GM18907 (cell line): ENCODE results near the gene MKRN2OS.
"Not testable (repeated sequence)": the region's sequence is repeated elsewhere in the genome, so short reads cannot be mapped to it uniquely, and the experiment has no call there.

Experiments used
- ATAC-seq: cut with Tn5 transposase; IDR thresholded peaks from one replicate; pipeline ENCODE4 v1.9.1; 2021; ENCODE audit warnings: mild to moderate bottlenecking, moderate library complexity; ENCODE audit not compliant: unreplicated experiment

The MKRN2OS gene

DNA sequence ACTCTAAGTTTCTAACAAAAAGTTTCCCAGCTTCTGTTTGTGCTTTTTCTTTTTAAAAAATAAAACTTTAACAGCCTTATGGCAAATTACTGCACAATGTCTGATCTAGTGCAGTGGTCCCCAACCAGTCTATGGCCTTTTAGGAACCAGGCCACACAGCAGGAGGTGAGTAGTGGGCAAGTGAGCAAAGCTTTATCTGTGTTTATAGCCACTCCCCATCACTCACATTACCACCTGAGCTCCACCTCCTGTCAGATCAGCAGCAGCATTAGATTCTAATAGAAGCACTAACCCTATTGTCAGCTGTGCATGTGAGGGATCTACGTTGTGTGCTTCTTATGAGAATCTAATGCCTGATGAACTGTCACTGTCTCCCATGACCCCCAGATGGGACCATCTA, 17.2 kb upstream of the MKRN2OS start:
- ATAC-seq = no peak

GRCh38 chr3:12561397-12561796, 16.1 kb upstream of the MKRN2OS start:
- no peak for ATAC-seq

- no peak for ATAC-seq
These were observed 15.3 kb upstream of the MKRN2OS start for GRCh38 chr3:12560505-12561190.

- no peak for ATAC-seq
These were observed 14.2 kb upstream of the MKRN2OS start for GRCh38 chr3:12559520-12559919.

DNA sequence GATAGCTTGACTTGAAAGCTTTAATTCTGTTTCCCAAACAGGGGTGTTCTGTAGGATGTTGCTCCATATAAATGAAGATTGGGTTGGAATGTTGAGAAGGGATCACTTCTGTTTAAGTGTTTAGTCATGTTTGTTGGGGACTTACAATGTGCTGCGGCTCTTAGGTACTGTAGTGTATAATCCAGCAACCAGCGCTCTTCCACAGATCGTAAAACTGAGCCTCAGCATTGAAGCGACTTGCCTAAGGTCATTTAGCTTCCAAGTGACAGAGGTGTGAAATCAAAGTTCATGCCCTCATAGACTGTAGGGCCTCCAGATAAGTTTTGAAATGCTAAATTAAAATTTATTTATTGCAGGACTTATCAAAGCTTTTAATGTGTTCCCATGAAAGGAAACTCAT, 13.4 kb upstream of the MKRN2OS start:
- no peak for ATAC-seq

DNA sequence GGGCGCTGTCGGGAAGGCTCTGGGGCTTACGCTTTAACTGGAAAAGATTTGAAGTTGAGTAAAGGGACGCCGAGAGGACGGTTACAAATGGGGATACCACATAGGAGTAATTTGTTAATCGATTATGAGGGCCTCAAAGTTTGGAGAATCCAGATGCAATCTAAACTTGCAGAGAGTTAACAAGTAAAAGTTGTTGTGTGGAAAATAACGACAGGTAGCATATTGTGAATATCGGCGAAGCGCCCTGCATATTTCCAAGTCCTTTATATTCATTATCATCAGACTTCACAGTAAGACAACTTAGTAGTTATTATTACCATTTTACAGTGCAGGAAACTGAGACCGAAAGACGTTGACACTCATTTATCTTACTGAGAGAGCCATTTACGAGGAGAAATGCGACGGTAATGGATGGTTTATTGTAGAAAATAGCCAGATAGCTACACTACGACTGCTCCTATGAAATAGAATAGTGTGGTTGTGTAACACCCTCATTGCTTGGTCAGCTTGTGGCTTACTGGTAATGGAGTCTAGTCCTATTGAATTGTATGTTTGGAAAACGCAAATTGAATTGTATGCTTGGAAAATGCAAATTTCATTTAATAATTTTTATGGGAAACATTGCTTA, 12.3 kb upstream of the MKRN2OS start:
- no peak for ATAC-seq

GRCh38 chr3:12556690-12557472, 11.6 kb upstream of the MKRN2OS start, which contains the start of gene MKRN2:
MKRN2 (plus strand) TSS chr3:12557087; CDS start chr3:12557151, 64 bp downstream.
- ATAC-seq = peak; percentile 88

- peak; percentile 7 for ATAC-seq
These were observed 11.0 kb upstream of the MKRN2OS start for GRCh38 chr3:12556314-12556689.

DNA sequence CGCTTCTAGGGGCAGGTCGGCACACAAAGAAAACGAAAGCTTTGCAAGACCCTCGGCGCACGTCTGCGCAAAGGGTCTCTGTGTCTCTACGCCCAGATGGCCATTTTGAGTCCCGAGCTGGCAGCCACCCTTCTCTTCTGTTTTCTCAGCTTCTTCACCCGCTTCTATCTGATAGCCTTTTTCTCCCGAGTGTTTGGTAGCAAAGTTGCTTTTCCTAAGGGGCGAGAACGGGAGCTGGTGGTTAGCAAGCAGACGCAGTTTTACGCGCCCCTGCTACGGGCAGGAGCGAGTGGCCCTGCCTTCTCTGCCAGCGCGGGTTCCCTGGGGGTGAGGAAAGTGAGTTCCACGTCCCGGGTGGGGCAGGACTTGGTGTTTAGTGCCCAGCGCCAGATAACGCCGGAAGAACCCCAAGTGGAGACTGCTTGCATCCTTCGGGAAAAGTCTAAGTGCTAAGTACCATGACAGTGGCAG, 8.7 kb upstream of the MKRN2OS start:
- no peak for ATAC-seq

- ATAC-seq = no peak
These were observed 4.9 kb upstream of the MKRN2OS start for GRCh38 chr3:12549971-12550760.

DNA sequence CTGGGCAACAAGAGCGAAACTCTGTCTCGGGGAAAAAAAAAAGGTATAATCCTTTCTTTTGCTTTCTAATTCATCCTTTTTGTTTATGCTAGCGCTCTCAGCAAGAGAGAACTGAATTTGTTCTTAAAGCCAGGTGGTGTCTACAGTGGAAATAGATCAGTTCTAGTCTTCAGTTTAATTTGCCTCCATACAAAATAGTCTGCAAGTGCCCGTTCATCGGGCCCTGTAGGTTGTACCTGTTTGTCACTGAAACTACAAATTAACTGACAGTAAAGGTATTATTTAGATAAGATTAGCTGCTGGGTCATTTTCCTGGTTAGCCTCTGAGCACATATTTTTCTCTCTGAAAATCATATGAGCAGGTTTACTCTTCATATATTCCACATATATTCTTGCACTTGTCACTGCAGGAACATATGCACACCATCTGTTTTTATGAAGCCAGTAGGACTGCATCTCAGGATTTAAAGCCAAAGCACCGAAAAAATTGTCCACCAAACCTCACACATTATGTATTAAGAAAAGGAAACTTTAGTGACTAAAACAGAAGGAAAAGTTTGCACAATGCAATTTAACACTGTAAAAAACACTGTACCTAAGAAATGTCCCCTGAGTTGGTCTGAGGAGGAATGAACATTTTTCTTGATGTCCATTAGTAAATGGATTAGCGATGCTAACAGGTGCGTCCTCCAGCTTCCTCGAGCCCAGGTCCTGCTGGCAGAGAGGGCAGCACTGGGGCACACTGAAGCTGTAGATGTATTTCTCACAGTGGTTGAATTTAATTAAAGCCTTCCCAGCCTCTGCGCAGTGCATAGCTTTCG, 437 bp downstream of the MKRN2OS start:
- no peak for ATAC-seq

GRCh38 chr3:12543497-12543896, 1.8 kb downstream of the MKRN2OS start:
- ATAC-seq = not testable (repeated sequence)

GRCh38 chr3:12541625-12542024, 3.7 kb downstream of the MKRN2OS start:
- no peak for ATAC-seq

- ATAC-seq = no peak
These were observed 8.9 kb downstream of the MKRN2OS start for GRCh38 chr3:12536423-12536822.

- ATAC-seq = no peak
These were observed 13.1 kb downstream of the MKRN2OS start for GRCh38 chr3:12532182-12532581.

GRCh38 chr3:12527757-12528143, 17.5 kb downstream of the MKRN2OS start:
- ATAC-seq = no peak

- no peak for ATAC-seq
These were observed 22.6 kb downstream of the MKRN2OS start for GRCh38 chr3:12522721-12523120.

DNA sequence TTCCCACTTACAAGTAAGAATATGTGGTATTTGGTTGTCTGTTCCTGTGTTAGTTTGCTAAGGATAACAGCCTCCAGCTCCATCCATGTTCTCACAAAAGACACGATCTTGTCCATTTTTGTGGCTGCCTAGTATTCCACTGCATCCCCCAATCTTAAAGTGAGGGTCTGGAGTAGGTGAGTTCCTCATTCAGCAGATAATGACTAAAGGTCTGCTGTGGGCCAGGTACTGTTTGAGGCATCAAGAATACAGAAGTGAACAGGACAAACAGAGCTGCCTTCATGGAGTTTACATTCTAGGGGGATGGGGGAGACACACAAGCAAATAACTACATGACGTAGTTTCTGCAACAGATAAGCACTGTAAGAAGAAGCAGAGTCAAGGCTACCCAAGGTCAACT, 24.3 kb downstream of the MKRN2OS start:
- no peak for ATAC-seq

DNA sequence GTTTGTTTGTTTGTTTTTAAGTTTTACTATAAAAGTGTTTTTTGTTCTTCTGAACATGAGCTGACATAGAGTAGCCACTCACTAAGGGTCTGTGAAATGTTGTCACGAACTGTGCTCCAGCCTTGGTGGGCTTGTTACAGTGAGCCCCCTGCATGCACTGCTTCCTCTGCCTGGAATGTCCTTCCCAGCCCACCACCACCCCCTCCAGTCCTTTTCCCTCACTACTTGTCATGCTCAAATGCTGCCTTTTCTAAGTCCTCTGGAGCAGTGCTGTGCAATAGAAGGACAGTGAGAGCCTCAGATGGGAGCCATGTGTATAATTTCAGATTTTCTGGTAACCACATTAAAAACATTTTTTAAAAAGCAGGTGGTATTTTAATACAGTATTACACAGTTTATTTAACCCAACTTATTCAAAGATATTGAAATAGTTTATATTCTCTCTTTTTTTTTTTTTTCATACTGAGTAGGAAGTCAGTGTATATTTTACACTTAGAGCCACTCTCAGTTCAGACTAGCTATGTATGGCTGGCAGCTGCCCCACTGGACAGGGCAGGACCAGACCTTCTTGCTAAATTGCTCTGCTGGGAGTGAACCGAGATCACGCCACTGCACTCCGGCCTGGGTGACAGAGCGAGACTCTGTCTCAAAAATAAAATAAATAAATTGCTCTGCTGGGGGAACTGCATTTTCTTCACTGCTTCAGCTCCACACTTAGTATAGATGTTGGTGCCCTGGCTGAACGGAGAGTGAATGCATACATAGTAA, 26.9 kb downstream of the MKRN2OS start:
- no peak for ATAC-seq
